Measurements from ENCODE around the gene DPYSL5.

Gene DPYSL5

DNA sequence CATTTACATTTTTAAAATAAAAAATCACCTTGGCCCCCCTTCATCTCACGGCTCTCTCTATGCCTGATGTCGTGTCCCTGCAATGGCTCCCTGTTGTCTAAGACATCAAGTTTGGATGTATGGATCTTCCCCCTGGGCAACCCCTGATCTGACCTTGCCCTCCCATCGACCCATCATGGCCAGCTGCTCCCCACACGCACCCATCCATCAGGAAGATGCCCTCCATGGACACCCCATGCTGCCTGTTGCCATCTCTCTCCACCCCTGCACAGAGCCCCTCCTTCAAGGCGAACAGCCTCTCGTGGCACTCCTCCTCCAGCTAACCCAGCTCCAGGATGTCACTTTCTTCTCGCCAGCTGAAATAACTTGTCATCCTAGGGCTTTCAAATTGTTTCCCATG, 59.5 kb downstream of the DPYSL5 start:
- H3K4me1 ChIP-seq (ENCODE audit: insufficient read depth, poor library complexity, severe bottlenecking): no peaks in the 10 kb centered on the region
- no peak overlapping the region for H3K27ac ChIP-seq (ENCODE audit: poor library complexity, severe bottlenecking)
- peaks cover 48% of the 10 kb centered on the region for H3K27me3 ChIP-seq (ENCODE audit: insufficient read depth, poor library complexity, severe bottlenecking)
- ATAC-seq (ENCODE audit: low read depth): no peak
- no peak for DNase-seq (ENCODE audit: low spot score)
- TF ChIP-seq, protein P1, sequence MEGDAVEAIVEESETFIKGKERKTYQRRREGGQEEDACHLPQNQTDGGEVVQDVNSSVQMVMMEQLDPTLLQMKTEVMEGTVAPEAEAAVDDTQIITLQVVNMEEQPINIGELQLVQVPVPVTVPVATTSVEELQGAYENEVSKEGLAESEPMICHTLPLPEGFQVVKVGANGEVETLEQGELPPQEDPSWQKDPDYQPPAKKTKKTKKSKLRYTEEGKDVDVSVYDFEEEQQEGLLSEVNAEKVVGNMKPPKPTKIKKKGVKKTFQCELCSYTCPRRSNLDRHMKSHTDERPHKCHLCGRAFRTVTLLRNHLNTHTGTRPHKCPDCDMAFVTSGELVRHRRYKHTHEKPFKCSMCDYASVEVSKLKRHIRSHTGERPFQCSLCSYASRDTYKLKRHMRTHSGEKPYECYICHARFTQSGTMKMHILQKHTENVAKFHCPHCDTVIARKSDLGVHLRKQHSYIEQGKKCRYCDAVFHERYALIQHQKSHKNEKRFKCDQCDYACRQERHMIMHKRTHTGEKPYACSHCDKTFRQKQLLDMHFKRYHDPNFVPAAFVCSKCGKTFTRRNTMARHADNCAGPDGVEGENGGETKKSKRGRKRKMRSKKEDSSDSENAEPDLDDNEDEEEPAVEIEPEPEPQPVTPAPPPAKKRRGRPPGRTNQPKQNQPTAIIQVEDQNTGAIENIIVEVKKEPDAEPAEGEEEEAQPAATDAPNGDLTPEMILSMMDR (IDR thresholded peaks at IDR 0.05; ENCODE audit: poor library complexity, severe bottlenecking): no peak
- H3K36me3 ChIP-seq (ENCODE audit: low read depth): no peaks in the 10 kb centered on the region
- H3K4me3 ChIP-seq (ENCODE audit: severe bottlenecking): no peak overlapping the region
- no peaks in the 10 kb centered on the region for H3K9me3 ChIP-seq (ENCODE audit: severe bottlenecking)

DNA sequence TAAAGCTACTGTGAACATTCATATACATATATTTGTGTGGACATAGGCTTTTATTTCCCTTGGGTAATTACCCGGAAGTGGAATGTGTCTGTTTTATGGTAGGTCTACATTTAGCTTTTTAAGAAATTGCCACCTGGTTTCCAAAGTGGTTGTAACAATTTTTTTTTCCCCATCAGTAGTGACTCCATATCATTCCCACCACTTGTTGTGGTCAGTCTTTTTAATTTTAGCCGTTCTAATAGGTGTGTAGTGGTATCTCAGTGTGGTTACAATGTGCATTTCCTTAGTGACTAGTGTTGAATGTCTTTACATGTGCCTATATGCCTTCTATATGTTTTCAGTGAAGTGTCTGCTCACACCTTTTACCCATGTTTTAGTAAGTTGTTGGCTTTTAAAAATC, 62.2 kb downstream of the DPYSL5 start:
- H3K27me3 ChIP-seq (ENCODE audit: insufficient read depth, poor library complexity, severe bottlenecking): peaks cover 60% of the 10 kb centered on the region
- ATAC-seq (ENCODE audit: low read depth): no peak

DNA sequence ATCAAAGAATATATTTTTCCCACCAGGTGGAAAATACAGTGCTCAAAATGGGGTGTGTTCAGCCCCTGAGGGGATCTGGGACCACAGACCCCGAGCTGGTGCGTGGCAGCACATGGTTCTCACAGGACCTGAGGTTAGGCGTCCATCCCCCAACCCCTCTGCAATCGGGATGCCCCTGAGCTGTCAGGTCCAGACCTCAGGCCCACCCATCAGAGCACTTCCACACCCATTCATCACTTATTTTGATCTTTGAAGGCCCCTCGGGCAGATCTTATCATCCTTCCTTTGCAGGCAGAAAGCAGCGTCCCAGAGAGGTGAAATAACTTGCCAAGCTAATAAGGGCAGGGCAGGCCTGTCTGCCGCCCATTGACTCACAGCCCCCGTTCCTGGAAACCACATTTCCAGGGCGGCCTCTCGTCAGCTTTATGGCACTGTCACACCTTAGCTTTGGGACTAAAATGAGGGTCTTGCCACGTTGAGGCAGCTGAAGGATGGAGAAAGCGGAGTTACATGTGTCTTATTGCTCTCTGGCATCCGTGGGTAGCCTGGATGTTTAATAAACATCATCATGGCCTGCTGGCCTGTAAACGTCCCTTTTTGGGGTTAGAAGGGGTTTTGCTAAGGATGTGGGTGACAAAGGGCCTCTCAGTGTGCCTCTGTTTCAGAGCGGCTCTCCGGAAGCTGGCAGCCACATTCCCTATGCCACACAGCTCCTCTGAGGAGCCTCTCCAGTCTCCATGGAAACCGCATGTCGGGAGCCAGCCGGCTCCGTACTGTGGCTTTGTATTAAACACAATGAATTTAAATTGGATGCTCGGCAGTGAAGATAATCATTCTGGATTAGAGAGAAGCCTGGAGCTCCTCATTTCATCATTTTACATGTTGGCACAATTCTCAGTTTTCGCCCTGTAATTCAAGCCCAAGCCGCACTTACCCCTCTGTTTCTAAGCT, 64.3 kb downstream of the DPYSL5 start:
- no peak for DNase-seq (ENCODE audit: low spot score)
- Histone ChIP-seq H3K36me3 (ENCODE audit: low read depth) (no peaks in the 10 kb centered on the region), H3K9me3 (ENCODE audit: severe bottlenecking) (no peaks in the 10 kb centered on the region), H3K27ac (ENCODE audit: poor library complexity, severe bottlenecking) (no peak overlapping the region), H3K27me3 (ENCODE audit: insufficient read depth, poor library complexity, severe bottlenecking) (peaks cover 57% of the 10 kb centered on the region), H3K4me1 (ENCODE audit: insufficient read depth, poor library complexity, severe bottlenecking) (no peaks in the 10 kb centered on the region), H3K4me3 (ENCODE audit: severe bottlenecking) (no peak overlapping the region)
- no peak for ATAC-seq (ENCODE audit: low read depth)
- TF ChIP-seq, protein P1 (IDR thresholded peaks at IDR 0.05; ENCODE audit: poor library complexity, severe bottlenecking): no peak

More for the DNA sequence above, 62.2 kb downstream of the DPYSL5 start:
- H3K4me3 ChIP-seq (ENCODE audit: severe bottlenecking): no peak overlapping the region
- DNase-seq (ENCODE audit: low spot score): no peak
- H3K9me3 ChIP-seq (ENCODE audit: severe bottlenecking): no peaks in the 10 kb centered on the region
- no peak overlapping the region for H3K27ac ChIP-seq (ENCODE audit: poor library complexity, severe bottlenecking)
- no peaks in the 10 kb centered on the region for H3K36me3 ChIP-seq (ENCODE audit: low read depth)
- no peaks in the 10 kb centered on the region for H3K4me1 ChIP-seq (ENCODE audit: insufficient read depth, poor library complexity, severe bottlenecking)
- TF ChIP-seq, protein P1 (IDR thresholded peaks at IDR 0.05; ENCODE audit: poor library complexity, severe bottlenecking): no peak

DNA sequence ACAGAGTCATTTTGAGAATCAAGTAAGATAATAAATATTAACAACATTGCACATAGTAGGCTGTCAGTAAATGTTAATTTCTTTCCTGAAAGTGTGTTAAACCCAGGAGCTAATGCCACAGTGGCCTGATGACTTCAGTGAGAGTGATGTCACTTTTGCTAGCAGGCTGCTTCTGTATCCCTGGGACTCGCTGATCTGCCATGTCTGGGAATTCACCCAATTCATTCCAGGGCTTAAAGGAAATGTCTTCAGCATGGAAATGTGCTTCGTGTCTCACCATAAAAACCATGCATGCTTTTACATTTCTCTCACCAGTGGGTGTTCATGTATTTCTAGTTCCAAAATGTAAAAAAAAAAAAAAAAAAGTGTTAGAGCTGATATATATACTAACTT, 65.7 kb downstream of the DPYSL5 start:
- ATAC-seq (ENCODE audit: low read depth) (no peak), DNase-seq (ENCODE audit: low spot score) (no peak)
- H3K27me3 ChIP-seq (ENCODE audit: insufficient read depth, poor library complexity, severe bottlenecking): peaks cover 50% of the 10 kb centered on the region
- no peak overlapping the region for H3K27ac ChIP-seq (ENCODE audit: poor library complexity, severe bottlenecking)
- H3K4me1 ChIP-seq (ENCODE audit: insufficient read depth, poor library complexity, severe bottlenecking): no peaks in the 10 kb centered on the region
- no peaks in the 10 kb centered on the region for H3K9me3 ChIP-seq (ENCODE audit: severe bottlenecking)
- H3K36me3 ChIP-seq (ENCODE audit: low read depth): no peaks in the 10 kb centered on the region
- TF ChIP-seq, protein P1 (IDR thresholded peaks at IDR 0.05; ENCODE audit: poor library complexity, severe bottlenecking): no peak
- H3K4me3 ChIP-seq (ENCODE audit: severe bottlenecking): no peak overlapping the region
